ENCODE measurements around the gene COX5A. TPM values are rescaled to one million over a fixed set of nuclear protein-coding genes. Genes with fewer than 3 reads are reported as not detected.
A peak's percentile ranks its signal among the peaks of the same experiment; 100 is the strongest.

The COX5A gene
- total RNA-seq, 2 experiments from 2014 or later = 342 TPM

- no peak for TF ChIP-seq CTCF (IDR thresholded peaks at IDR 0.05)
- H3K27me3 Mint-ChIP-seq = no peaks in the 10 kb centered on the region
- ChIA-PET CTCF (interaction anchor here (0.8 to 3.4 kb wide), 4 partner anchors 10 to 115 kb away, joined by 3 to 31 read pairs (median 4); no protein-coding TSS in a partner anchor), POLR2A (no interaction called here)
- ATAC-seq = no peak
- no peak for DNase-seq
- H3K4me1 Mint-ChIP-seq (ENCODE audit: low read depth) = peaks cover 9% of the 10 kb centered on the region
- no peak overlapping the region for H3K4me3 Mint-ChIP-seq
- H3K27ac Mint-ChIP-seq = no peak overlapping the region
- H3K9me3 Mint-ChIP-seq = no peaks in the 10 kb centered on the region
- intact Hi-C loops (cut with micrococcal nuclease) = no loop called here
- no peaks in the 10 kb centered on the region for H3K36me3 Mint-ChIP-seq (ENCODE audit: low read depth)
These were observed 53.2 kb downstream of the COX5A start for GRCh38 chr15:74884428-74885223.

- Mint-ChIP-seq H3K4me1 (ENCODE audit: low read depth) (no peaks in the 10 kb centered on the region), H3K27me3 (no peaks in the 10 kb centered on the region), H3K27ac (no peak overlapping the region), H3K4me3 (no peak overlapping the region), H3K9me3 (no peaks in the 10 kb centered on the region), H3K36me3 (ENCODE audit: low read depth) (no peaks in the 10 kb centered on the region)
- ATAC-seq = no peak
- CTCF ChIA-PET = interaction anchor here (0.9 to 3.4 kb wide), 3 partner anchors 12 to 24 kb away, joined by 3 to 31 read pairs (median 4); no protein-coding TSS in a partner anchor
- no peak for TF ChIP-seq CTCF (IDR thresholded peaks at IDR 0.05)
- no peak for DNase-seq
- POLR2A ChIA-PET = no interaction called here
- intact Hi-C loops (cut with micrococcal nuclease) = no loop called here
These were observed 55.3 kb downstream of the COX5A start for GRCh38 chr15:74882528-74882927.

GRCh38 chr15:74878273-74878672 is 59.6 kb downstream of the COX5A start:
- ChIA-PET CTCF (interaction anchor here (1.0 kb wide), 1 partner anchor 152 kb away, joined by 3 read pairs; no protein-coding TSS in a partner anchor), POLR2A (interaction anchor here (1.2 kb wide), 1 partner anchor 18 kb away, joined by 4 read pairs; no protein-coding TSS in a partner anchor)
- H3K4me1 Mint-ChIP-seq (ENCODE audit: low read depth) = peaks cover 2% of the 10 kb centered on the region
- DNase-seq = no peak
- no peaks in the 10 kb centered on the region for H3K9me3 Mint-ChIP-seq
- H3K4me3 Mint-ChIP-seq = no peak overlapping the region
- no peak for TF ChIP-seq CTCF (IDR thresholded peaks at IDR 0.05)
- no peaks in the 10 kb centered on the region for H3K36me3 Mint-ChIP-seq (ENCODE audit: low read depth)
- intact Hi-C loops (cut with micrococcal nuclease) = no loop called here
- H3K27me3 Mint-ChIP-seq = no peaks in the 10 kb centered on the region
- no peak for ATAC-seq
- H3K27ac Mint-ChIP-seq = no peak overlapping the region

GRCh38 chr15:74873756-74874424 is 64.0 kb downstream of the COX5A start:
- POLR2A ChIA-PET = interaction anchor here (0.8 to 1.5 kb wide), 5 partner anchors 15 to 489 kb away, joined by 3 to 4 read pairs (median 3); partner anchors contain the start of gene MPI
- Mint-ChIP-seq H3K4me3 (peak overlapping the region; percentile 95), H3K4me1 (ENCODE audit: low read depth) (peaks cover 33% of the 10 kb centered on the region)

More at GRCh38 chr15:74873756-74874424, 64.0 kb downstream of the COX5A start:
- DNase-seq (peak; percentile 49), ATAC-seq (no peak)
- intact Hi-C loops (cut with micrococcal nuclease) = no loop called here
- no peak for TF ChIP-seq CTCF (IDR thresholded peaks at IDR 0.05)
- peak overlapping the region; percentile 84 for H3K27ac Mint-ChIP-seq
- H3K27me3 Mint-ChIP-seq = no peaks in the 10 kb centered on the region
- H3K9me3 Mint-ChIP-seq = no peaks in the 10 kb centered on the region
- CTCF ChIA-PET = interaction anchor here (1.1 to 1.8 kb wide), 3 partner anchors 27 to 37 kb away, joined by 3 to 10 read pairs (median 6); partner anchors contain the start of gene FAM219B
- peaks cover 11% of the 10 kb centered on the region for H3K36me3 Mint-ChIP-seq (ENCODE audit: low read depth)
